NCI-H2029 (cell line): ENCODE results near the gene RNF217.

Source experiments
- DNase-seq: peaks from one replicate; lab custom pipeline; 2025; lab: John Stamatoyannopoulos, UW

RNF217 gene

DNA sequence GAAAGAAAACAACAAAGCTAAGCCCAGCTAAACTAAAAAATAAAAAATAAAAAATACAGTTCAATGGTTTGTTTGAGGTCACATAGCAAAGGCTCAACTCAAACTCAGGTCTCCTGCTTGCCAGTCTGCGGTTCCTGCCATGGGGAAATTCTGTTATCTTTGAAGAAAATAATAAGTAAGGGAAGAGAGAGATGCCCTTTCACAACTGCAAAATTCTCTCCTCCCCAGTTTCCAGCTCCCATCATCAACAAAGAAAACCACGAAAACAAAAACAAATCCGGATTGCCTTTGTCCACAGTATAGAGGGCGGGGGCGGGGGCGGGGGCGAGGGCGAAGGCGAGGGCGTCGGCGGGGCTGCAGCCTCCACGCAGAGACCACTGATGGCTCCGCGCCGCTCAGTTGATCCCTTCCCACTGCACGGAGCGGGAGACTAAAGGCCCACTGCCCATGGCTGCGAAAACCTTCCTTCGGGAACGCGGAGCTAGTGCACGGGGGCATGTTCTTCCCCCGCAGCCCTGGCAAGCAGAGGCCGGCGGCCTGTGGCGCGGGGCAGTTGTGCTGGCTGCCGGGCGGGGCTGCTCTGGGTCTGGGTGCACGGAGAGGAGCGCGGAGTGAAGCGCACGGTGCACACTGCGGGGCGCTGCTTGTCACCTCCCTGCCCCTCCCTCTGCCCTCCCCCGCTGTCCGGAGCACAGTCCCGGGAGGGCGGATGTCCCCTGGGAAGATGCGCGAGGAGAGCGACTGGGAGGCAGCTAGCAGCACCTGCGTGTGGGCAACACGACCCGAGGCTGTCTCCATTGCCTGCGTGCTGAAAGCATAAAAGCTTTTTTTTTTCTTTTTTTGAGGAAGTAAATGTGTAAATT is 137.2 kb downstream of the RNF217 start:
- DNase-seq = peak; percentile 57

DNA sequence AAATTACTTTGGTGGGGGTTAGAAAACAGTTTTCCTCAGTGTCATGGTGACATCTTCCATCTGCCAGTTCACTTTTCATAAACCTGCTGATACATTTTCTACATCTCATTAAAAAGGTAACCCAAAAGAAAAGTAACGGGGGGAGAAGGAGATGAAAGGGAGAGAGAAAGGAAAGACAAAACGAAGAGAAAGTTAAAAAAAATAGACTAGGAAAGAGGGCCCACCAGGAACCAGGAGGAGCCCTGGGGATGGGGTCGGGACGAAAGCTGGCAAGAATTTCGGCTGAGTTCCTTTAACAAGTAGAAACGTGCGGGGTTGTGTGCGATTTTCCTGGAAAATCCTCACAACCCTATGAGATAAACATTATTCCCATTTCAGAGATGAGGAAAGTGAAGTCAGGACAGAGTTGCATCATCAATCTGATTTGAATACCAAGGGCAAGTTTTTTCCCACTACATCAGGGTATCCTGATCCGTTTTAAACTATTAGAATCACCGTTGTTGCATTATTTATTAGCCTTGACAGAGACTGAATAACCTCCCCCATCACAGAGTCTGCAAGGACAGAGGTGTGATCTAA is 137.9 kb downstream of the RNF217 start:
- DNase-seq = no peak

DNA sequence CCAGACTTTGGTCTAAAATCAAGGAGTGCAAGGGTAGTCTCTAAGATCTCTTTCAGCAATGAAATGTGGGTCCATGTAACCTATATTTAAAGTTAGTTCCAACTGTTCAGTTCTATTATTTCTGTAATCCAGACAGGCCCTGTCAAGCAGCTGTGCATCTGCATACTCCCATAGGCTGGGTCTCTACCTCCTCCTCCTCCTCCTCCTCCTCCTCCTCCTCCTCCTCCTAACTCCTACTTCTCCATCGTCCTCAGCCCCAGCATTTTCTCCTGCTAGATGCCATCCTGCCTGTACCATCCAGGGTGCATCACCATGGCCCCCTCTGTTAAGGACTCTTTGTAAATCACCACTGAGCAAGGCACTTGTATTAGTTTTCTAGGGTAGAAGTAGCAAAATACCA is 138.9 kb downstream of the RNF217 start:
- no peak for DNase-seq

GRCh38 chr6:125101631-125102030 is 139.4 kb downstream of the RNF217 start:
- no peak for DNase-seq

GRCh38 chr6:125102411-125102810 is 140.2 kb downstream of the RNF217 start:
- DNase-seq = no peak

GRCh38 chr6:125102891-125103290 is 140.7 kb downstream of the RNF217 start:
- no peak for DNase-seq

GRCh38 chr6:125104425-125104824 is 142.2 kb downstream of the RNF217 start:
- DNase-seq = no peak

DNA sequence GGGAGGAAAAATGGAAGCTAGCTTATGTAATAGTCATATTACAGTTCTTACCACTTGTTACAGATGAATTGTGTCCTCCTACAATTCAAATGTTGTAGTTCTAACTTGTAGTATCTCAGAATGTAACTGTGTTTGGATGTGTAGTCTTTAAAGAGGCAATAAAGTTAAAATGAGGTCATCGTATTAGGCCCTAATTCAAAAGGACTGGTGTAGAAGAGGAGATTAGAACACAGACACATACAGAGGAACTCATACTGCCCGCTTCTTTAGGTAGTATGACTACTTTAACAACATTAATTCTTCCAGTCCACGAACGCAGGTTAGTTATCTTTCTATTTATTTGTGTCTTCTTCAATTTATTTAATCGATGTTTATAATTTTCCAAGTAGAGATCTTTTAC is 144.8 kb downstream of the RNF217 start:
- no peak for DNase-seq

DNA sequence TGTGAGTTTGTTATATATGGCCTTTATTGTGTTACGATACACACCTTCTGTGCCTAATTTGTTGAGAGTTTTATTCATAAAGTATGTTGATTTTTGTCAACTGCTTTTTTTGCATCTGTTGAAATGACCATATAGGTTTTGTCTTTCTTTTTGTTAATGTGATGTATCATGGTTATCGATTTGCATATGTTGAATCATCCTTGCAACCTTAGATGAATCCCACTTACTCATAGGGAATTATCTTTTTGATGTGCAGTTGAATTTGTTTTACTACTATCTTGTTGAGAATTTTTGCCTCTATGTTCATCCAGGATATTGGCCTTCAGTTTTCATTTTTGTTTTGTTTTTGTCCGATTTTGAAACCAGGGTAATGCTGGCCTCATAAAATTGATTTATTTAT is 145.7 kb downstream of the RNF217 start:
- no peak for DNase-seq

GRCh38 chr6:125110056-125110455 is 147.8 kb downstream of the RNF217 start:
- DNase-seq = no peak

DNA sequence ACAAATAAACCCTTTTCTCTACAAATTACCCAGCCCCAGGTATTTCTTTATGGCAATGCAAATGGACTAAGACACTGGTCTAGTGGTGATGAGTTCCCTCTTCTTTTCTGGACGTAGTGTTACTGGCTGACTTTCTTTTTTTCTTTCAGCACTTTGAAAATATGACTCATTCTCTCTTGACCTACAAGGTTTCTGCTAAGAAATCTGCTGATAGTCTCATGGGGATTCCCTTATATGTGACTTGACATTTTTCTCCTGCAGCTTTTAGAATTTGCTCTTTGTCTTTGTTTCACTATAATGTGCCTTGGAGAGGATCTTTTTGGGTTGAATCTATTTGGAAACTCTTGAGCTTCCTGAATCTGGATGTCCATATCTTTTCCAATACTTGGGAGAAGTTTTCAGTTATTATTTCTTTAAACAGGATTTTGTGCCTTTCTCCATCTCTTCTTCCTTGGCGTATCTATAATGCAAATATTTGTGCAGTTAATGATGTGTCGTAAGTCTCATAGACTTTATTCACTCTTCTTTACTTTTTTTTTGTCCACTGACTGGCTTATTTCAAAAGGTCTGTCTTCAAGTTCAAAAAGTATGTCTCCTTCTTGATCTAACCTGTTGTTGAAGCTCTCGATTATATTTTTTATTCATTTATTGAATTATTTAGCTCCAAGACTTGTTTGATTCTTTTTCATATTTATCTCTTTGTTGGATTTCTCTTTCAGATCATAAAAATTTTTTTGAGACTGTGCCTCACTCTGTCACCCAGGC is 149.2 kb downstream of the RNF217 start:
- no peak for DNase-seq

- DNase-seq = no peak
These were observed 150.7 kb downstream of the RNF217 start for GRCh38 chr6:125112934-125113333.

DNA sequence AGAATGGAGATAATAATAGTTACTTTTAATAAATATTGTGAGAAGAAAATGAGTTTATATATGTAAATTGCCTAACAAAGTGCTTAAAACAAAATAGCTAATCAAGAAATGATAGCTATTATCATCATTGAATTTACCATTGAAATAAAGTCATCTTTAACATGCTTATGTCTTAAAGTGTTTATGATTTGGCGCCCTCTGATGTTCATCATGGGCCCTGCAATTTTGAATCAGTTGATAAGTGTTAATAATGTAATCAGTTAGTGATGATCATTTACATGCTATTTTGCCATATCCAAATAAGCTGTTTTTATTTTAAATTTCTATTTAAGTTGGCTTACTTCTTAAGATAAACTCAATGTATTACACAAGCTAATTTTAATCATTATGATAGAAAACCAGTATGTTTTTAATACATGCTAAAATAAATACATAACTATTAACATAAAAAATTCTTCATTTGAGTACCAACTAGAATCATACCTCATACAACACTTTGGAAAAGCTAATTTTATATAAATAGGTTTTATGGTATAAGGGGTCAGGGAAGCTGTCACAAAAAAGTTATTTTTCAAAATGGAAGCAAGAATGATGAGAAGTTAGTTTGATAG is 152.1 kb downstream of the RNF217 start:
- peak; percentile 68 for DNase-seq

- no peak for DNase-seq
These were observed 153.9 kb downstream of the RNF217 start for GRCh38 chr6:125116170-125116569.

DNA sequence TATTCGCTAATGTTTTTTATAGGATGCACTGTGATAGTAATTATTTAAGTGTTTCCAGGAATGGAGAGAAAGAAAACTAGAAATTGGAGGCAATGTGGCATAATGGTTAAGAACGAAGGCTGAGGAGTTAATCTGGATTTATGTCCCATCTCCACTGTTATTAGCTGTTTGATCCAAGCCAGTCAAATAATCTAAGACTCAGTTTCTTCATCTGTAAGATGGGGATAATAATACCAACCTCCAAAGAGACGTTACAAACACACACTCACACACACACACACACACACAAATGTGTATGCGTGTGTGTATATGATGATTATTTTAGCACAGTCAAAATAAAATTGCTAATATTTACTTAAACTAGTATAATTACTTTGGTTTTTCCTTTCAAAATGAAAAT is 154.5 kb downstream of the RNF217 start:
- no peak for DNase-seq

DNA sequence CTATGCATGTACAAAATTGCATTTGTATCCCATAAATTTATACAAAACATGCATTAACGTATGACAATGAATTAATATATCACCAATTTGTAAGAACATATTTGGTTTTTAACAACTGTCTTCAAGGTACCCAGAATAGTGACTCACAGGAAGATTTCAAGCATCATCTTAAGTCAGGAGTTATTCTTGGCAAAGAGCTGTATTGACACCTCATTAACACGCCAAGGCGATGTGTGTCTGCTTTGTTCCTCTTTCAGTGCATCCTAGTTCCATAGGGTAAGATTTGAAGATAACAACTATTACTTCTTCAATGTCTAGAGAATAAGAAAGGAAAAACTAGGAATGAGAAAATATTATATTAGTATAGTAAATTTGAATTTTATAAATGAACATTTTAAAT is 155.6 kb downstream of the RNF217 start:
- DNase-seq = no peak

GRCh38 chr6:125120054-125120590 is 157.9 kb downstream of the RNF217 start:
- DNase-seq = no peak

GRCh38 chr6:125121894-125122293 is 159.7 kb downstream of the RNF217 start:
- no peak for DNase-seq

GRCh38 chr6:125123051-125123450 is 160.8 kb downstream of the RNF217 start:
- DNase-seq = no peak

- DNase-seq = no peak
These were observed 161.3 kb downstream of the RNF217 start for GRCh38 chr6:125123468-125124048.

DNA sequence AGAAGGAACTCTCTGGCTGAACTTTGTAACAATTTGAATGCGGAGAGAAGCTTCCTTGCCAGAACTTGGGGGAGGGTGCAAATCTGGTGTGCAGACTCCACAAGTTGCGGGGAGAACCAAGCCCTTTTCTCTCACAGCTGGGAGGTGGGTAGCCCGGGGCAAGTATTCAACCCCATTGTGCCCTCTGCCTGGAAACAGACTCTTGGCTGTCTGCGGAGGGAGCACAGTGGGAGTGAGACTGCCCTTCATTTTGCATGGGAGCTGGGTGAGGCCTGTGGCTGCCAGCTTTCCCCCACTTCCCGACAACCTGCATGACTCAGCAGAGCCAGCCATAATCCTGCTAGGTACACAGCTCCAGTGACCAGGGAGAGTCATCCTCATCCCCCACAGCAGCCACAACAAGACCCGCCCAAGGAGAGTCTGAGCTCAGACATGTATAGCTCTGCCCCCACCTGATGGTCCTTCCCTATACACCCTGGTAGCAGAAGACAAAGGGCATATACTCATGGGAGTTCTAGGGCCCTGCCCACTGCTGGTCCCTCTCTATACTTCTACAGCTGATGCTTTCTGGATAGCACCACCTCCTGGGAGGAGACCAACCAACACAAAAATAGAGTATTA is 161.9 kb downstream of the RNF217 start:
- DNase-seq = no peak
